SU-DHL-6 (cell line): ENCODE results near the gene DNAH7.

ENCODE experiments used
- CTCF ChIP-seq: fragments of 200-600 bp; sonication (generic); IDR thresholded peaks from one replicate; pipeline ENCODE4 v1.5.1; 2017; ENCODE audit warnings: antibody characterized with exemption, mild to moderate bottlenecking, low read length, moderate library complexity; ENCODE audit not compliant: insufficient read depth, poor library complexity, severe bottlenecking
- EZH2phosphoT487 ChIP-seq: fragments of 200-600 bp; sonication (generic), shearing (Covaris generic); conservative IDR thresholded peaks from 2 replicates; pipeline ENCODE4 v1.6.1; 2018; ENCODE audit warnings: mild to moderate bottlenecking, antibody characterized with exemption, low read length, moderate library complexity, mixed read lengths

- TF ChIP-seq CTCF (no peak), EZH2phosphoT487 (no peak)
Observed at GRCh38 chr2:195956725-195957124, 111.9 kb downstream of the DNAH7 start.
